HCT116 (cell line): ENCODE results near the gene GRM5. TPM values are rescaled to one million over a fixed set of nuclear protein-coding genes. Genes with fewer than 3 reads are reported as not detected.

Experiments
- ATAC-seq: fragments of 200-7000 bp; cut with Tn5 transposase; 2 replicates; pipeline ENCODE4 v1.9.1; 2020; ENCODE audit warnings: mild to moderate bottlenecking, moderate library complexity
- BruUV-seq: library from RNA; stranded (reverse); fragments of 400-500 nt; replicated peaks from 2 replicates; lab custom pipeline; 2021; lab: Mats Ljungman, UMichigan
- CTCF ChIA-PET: fragments of 300-600 bp; sonication (Branson Sonifier 250); formaldehyde crosslinking; loops from one replicate; lab custom pipeline; 2021; ENCODE audit warnings: antibody characterized with exemption; lab: Charles Lee
- POLR2A ChIA-PET: fragments of 300-600, 350-600 bp; sonication (Branson Sonifier 250); formaldehyde crosslinking; loops from one replicate; lab custom pipeline; 2021; ENCODE audit warnings: antibody characterized with exemption; lab: Charles Lee
- RAD21 ChIA-PET, 2 experiments: fragments of 300-600 bp; sonication (Branson Sonifier 250); formaldehyde crosslinking; loops; one replicate each; lab custom pipeline; 2023; ENCODE audit warnings: low total read pairs in 2 of 2; ENCODE audit not compliant: uncharacterized antibody in 2 of 2, unreplicated experiment in 2 of 2, low non-redundant PET in 1 of 2; lab: Charles Lee
- DNase-seq: peaks from one replicate; pipeline ENCODE4 v3.0.0-alpha.2; 2010; ENCODE audit warnings: low read depth, low spot score
- H2AFZ ChIP-seq: fragments of 200-600 bp; shearing (Covaris generic), sonication (generic); 2 replicates; pipeline ENCODE4 v1.6.1; 2017; ENCODE audit warnings: low read depth, mixed run types, mixed read lengths, antibody characterized with exemption, low read length; ENCODE audit not compliant: poor library complexity, severe bottlenecking
- H3K27ac ChIP-seq: 2 replicates; pipeline ENCODE4 v1.5.1; 2012; ENCODE audit warnings: low read depth, low read length
- H3K27me3 ChIP-seq: fragments of 200-600 bp; sonication (generic); 2 replicates; pipeline ENCODE4 v1.6.1; 2016; ENCODE audit warnings: mixed run types, low read length, mixed read lengths; ENCODE audit not compliant: insufficient read depth
- H3K36me3 ChIP-seq, 2 experiments: fragments of 200-500 bp in 1 of 2; fragments of 200-600 bp in 1 of 2; sonication (Bioruptor generic) in 1 of 2; sonication (generic) in 1 of 2; 2 replicates each; pipeline versions ENCODE4 v1.5.1 to v1.6.1; 2014 to 2016; ENCODE audit warnings: low read length in 2 of 2, inconsistent platforms in 1 of 2, mixed read lengths in 1 of 2, mixed run types in 1 of 2; ENCODE audit not compliant: insufficient read depth in 2 of 2, control insufficient read depth in 1 of 2
- H3K4me1 ChIP-seq, 2 experiments: fragments of 200-600 bp in 1 of 2; sonication (generic) in 1 of 2; 2 replicates each; pipeline versions ENCODE4 v1.5.1 to v1.6.1; 2012 to 2017; ENCODE audit warnings: low read length in 2 of 2, inconsistent platforms in 1 of 2, mild to moderate bottlenecking in 1 of 2, mixed read lengths in 1 of 2, mixed run types in 1 of 2, moderate library complexity in 1 of 2; ENCODE audit not compliant: insufficient read depth in 2 of 2, control insufficient read depth in 1 of 2
- H3K4me2 ChIP-seq: fragments of 200-600 bp; sonication (generic); 2 replicates; pipeline ENCODE4 v1.6.1; 2017; ENCODE audit warnings: mixed run types, low read length, mixed read lengths
- H3K4me3 ChIP-seq, 2 experiments: fragments of 200-600 bp in 1 of 2; sonication (generic) in 1 of 2; replicated peaks in 1 of 2; 2 replicates each; pipeline ENCODE4 v1.5.1; 2011 to 2016; ENCODE audit warnings: low read length in 2 of 2, control low read depth in 1 of 2, low read depth in 1 of 2, mild to moderate bottlenecking in 1 of 2, mixed read lengths in 1 of 2, mixed run types in 1 of 2
- H3K79me2 ChIP-seq: fragments of 200-600 bp; sonication (generic); 2 replicates; pipeline ENCODE4 v1.6.1; 2017; ENCODE audit warnings: mild to moderate bottlenecking, mixed run types, low read length, moderate library complexity, mixed read lengths; ENCODE audit not compliant: insufficient read depth
- H3K9ac ChIP-seq: fragments of 200-600 bp; sonication (generic); 2 replicates; pipeline ENCODE4 v1.6.1; 2016; ENCODE audit warnings: low read length, mixed read lengths
- H3K9me2 ChIP-seq: fragments of 200-600 bp; sonication (generic), shearing (Covaris generic); 2 replicates; pipeline ENCODE4 v1.6.1; 2017; ENCODE audit warnings: mixed run types, mild to moderate bottlenecking, moderate library complexity; ENCODE audit not compliant: insufficient read depth
- H3K9me3 ChIP-seq, 2 experiments: fragments of 200-500 bp in 1 of 2; fragments of 200-600 bp in 1 of 2; sonication (Bioruptor generic) in 1 of 2; sonication (generic) in 1 of 2; 2 replicates each; pipeline ENCODE4 v1.6.1; 2014 to 2017; ENCODE audit warnings: low read length in 2 of 2, mixed read lengths in 2 of 2, inconsistent platforms in 1 of 2, low read depth in 1 of 2, mild to moderate bottlenecking in 1 of 2, mixed run types in 1 of 2, moderate library complexity in 1 of 2; ENCODE audit not compliant: control insufficient read depth in 1 of 2, insufficient read depth in 1 of 2
- H4K20me1 ChIP-seq: fragments of 200-600 bp; sonication (generic), shearing (Covaris generic); 2 replicates; pipeline ENCODE4 v1.6.1; 2017; ENCODE audit warnings: mixed run types, mild to moderate bottlenecking, moderate library complexity; ENCODE audit not compliant: insufficient read depth
- CBX3 ChIP-seq: IDR thresholded peaks from 2 replicates; pipeline ENCODE4 v1.6.1; 2012; ENCODE audit warnings: low read depth
- FOSL1 ChIP-seq: IDR thresholded peaks from 2 replicates; pipeline ENCODE4 v1.6.1; 2012; ENCODE audit warnings: low read depth
- RAD21 ChIP-seq: IDR thresholded peaks from 2 replicates; pipeline ENCODE4 v1.6.1; 2012; ENCODE audit warnings: low read depth, mild to moderate bottlenecking
- YY1 ChIP-seq: IDR thresholded peaks from 2 replicates; pipeline ENCODE4 v1.6.1; 2011; ENCODE audit warnings: low read length, low read depth, moderate library complexity, mild to moderate bottlenecking; ENCODE audit not compliant: insufficient replicate concordance; ENCODE audit errors: extremely low read depth
- intact Hi-C: fragments of 100-400 bp; cut with micrococcal nuclease; formaldehyde crosslinking; loops from 2 replicates; pipeline ENCODE4 v1.10.0; 2022
- total RNA-seq: library from RNA; stranded (reverse); gene quantifications from one replicate; pipeline ENCODE4 v1.2.1, GENCODE V29; 2021; ENCODE audit not compliant: unreplicated experiment
- TF ChIP-seq, protein P1 (sequence below), 3 experiments: fragments of 200-600 bp in 1 of 3; sonication (generic) in 1 of 3; IDR thresholded peaks in 2 of 3; conservative IDR thresholded peaks in 1 of 3; 2 replicates each; pipeline ENCODE4 v1.5.1; 2012 to 2017; ENCODE audit warnings: low read depth in 2 of 3, low read length in 2 of 3, antibody characterized with exemption in 1 of 3, borderline replicate concordance in 1 of 3, control low read depth in 1 of 3, mild to moderate bottlenecking in 1 of 3, mixed read lengths in 1 of 3, mixed run types in 1 of 3, moderate library complexity in 1 of 3; ENCODE audit not compliant: insufficient read depth in 1 of 3

GRM5 gene
- total RNA-seq, 1 experiment from 2014 or later, result not detected

DNA sequence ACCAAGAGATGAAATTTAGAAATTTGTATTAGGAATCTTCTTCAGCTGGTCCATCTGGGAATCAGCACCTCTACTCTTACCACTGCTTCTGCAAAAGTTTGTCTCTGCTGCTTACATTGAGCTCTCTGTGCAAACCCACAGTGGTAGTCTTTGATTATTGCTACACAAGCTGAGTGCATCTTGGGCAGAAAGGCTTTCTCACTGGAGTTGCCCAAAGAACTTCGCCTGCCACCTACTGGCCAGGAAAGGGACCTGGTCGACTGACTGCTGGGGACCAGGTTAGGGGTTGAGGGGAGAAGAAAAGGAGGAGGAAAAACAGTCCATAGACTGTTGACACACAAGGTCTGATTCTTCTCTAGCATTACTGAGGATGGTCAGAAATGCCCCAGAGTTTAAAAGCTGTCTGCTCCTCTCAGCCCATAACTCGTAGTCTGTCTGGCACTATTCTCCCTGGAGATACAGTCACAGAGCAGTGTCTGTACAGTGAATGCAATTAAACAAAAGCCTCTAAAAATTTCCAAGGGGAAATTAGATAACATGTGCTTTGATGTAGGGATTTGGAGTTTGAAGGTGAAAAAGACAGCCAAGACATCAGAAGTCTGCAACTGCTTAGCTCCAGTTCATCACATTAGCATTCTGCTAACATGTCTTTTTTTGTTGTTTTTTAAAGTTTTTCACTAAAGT lies 513.3 kb downstream of the GRM5 start:
- Histone ChIP-seq H3K27ac (no peak overlapping the region), H3K4me3 (no peak overlapping the region), H3K9me2 (no peaks in the 10 kb centered on the region), H2AFZ (peak overlapping the region; percentile 8), H4K20me1 (no peaks in the 10 kb centered on the region), H3K4me2 (no peak overlapping the region), H3K4me1 (peaks cover 9 to 26% of the 10 kb centered on the region in 2 experiments; a peak in 3 of 4 replicates), H3K36me3 (no peaks in the 10 kb centered on the region), H3K9ac (no peak overlapping the region), H3K9me3 (no peaks in the 10 kb centered on the region), H3K27me3 (no peaks in the 10 kb centered on the region), H3K79me2 (no peaks in the 10 kb centered on the region)
- CTCF ChIA-PET, result interaction anchor here (0.8 to 2.9 kb wide), 8 partner anchors 11 to 674 kb away, joined by 3 to 32 read pairs (median 5); no protein-coding TSS in a partner anchor
- DNase-seq (peak; percentile 48), ATAC-seq (peak; percentile 83)
- TF ChIP-seq, protein P1, sequence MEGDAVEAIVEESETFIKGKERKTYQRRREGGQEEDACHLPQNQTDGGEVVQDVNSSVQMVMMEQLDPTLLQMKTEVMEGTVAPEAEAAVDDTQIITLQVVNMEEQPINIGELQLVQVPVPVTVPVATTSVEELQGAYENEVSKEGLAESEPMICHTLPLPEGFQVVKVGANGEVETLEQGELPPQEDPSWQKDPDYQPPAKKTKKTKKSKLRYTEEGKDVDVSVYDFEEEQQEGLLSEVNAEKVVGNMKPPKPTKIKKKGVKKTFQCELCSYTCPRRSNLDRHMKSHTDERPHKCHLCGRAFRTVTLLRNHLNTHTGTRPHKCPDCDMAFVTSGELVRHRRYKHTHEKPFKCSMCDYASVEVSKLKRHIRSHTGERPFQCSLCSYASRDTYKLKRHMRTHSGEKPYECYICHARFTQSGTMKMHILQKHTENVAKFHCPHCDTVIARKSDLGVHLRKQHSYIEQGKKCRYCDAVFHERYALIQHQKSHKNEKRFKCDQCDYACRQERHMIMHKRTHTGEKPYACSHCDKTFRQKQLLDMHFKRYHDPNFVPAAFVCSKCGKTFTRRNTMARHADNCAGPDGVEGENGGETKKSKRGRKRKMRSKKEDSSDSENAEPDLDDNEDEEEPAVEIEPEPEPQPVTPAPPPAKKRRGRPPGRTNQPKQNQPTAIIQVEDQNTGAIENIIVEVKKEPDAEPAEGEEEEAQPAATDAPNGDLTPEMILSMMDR (IDR thresholded peaks at IDR 0.05 in 2 of 3, conservative IDR thresholded peaks at IDR 0.05 in 1 of 3; ENCODE audit: borderline replicate concordance in 1 of 3, insufficient read depth in 1 of 3, low read depth in 2 of 3, low read length in 2 of 3), result peak; percentile 44 to 90 (median 88); a peak in 5 of 6 replicates
- TF ChIP-seq RAD21 (peak; percentile 72), FOSL1 (no peak), YY1 (peak; percentile 41), CBX3 (0 out of 2 replicates have a peak, but pooled peaks have one; percentile 21)
- POLR2A ChIA-PET, result interaction anchor here (0.7 kb wide), 1 partner anchor 535 kb away, joined by 3 read pairs; no protein-coding TSS in a partner anchor
- no TSS peak for BruUV-seq
- RAD21 ChIA-PET, result no interaction called here
- intact Hi-C loops, result loop anchor here (10.0 kb wide), 1 partner anchor 1062 kb away; no protein-coding TSS in a partner anchor
